NCI-H460 (cell line): ENCODE data around the gene CHKA. TPM values are rescaled to one million over a fixed set of nuclear protein-coding genes. Genes with fewer than 3 reads are reported as not detected.
"Not testable (repeated sequence)": the region's sequence is repeated elsewhere in the genome, so short reads cannot be mapped to it uniquely, and the experiment has no call there.

ENCODE experiments used
- DNase-seq: peaks from one replicate; pipeline ENCODE4 v3.0.0-alpha.2; 2016; ENCODE audit warnings: low read depth; ENCODE audit errors: extremely low read depth
- total RNA-seq: library from RNA; depleted of rRNA; stranded (reverse); fragments of >200 nt; shearing (Covaris generic); gene quantifications from 2 replicates; pipeline ENCODE4 v1.2.3, GENCODE V29; 2014

CHKA gene
- total RNA-seq, 1 experiment from 2014 or later = 9.0 TPM

DNA sequence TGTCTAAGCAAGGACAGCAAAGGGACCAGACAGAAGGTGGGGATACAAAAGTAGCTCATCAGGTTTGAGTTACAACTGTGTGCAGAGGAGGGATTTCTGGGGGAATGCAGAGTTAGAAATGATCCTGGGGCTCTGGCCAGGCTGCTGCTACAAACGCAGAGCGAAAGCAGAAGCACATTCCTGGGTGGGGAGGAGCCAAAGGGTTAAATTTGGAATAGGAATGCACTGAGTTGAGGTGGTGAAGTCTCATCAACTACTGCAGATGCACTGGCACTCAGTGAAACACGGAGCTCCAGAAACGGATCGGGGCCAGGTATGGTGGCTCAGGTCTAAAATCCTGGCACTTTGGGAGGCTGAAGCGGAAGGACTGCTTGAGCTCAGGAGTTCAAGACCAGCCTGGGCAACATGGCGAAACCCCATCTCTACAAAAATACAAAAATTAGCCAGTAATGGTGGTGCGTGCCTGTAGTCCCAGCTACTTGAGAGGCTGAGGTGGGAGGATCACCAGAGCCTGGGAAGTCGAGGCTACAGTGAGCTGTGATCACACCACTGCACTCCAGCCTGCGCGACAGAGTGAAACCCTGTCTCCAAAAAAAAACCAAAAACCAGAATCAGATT lies 3.2 kb downstream of the CHKA start:
- no peak for DNase-seq

DNA sequence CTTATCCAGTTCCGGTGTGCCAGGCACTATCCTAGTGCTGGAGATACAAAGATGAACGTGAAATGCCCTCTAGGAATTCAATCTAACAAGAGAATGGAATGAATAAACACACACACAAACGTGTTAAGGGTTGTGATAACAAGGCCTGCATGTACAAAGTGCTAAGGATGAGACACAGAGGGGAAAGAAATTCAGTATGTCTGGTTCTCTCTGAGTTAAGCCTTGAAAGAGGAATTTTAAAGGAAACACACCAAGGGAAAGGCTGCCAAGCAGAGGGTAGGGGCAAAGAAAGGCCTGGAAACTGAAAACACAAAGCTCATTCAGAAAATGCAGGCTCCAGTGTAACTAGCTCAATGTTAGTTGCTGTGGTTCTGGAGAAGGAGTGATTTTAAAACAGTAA lies 4.2 kb downstream of the CHKA start:
- no peak for DNase-seq

DNA sequence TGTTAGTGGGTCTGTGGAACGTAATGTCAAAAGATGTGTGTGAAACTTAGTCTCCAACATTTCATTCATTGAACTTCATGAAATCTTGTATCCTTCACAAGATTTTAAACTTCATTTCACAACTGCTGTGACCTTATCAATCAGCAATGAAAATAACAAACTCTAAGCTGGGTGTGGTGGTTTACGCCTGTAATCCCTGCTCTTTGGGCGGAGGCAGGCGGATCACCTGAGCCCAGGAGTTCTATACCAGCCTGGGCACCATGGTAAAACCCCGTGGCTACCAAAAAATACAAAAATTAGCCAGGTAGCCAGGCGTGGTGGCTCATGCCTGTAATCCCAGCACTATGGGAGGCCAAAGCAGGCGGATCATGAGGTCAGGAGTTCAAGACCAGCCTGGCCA lies 5.1 kb downstream of the CHKA start:
- DNase-seq = no peak

GRCh38 chr11:68115285-68115684 lies 5.9 kb downstream of the CHKA start:
- DNase-seq = no peak

DNA sequence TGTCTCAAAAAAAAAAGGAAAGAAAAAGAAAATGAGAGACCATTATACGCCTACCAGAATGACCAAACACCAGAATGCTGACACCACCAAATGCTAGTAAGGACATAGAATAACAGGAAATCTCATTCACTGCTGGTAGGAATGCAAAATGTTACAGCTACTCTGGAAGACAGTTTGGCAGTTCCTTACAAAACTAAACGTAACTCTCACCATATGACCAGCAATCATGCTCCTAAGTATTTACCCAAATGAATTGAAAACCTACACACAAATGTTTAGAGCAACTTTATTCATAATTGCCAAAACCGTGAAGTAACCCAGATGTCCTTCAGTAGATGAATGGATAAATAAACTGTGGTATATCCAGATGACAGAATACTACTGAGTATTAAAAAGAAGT lies 7.2 kb downstream of the CHKA start:
- no peak for DNase-seq

GRCh38 chr11:68107689-68108088 lies 13.5 kb downstream of the CHKA start:
- DNase-seq = no peak

DNA sequence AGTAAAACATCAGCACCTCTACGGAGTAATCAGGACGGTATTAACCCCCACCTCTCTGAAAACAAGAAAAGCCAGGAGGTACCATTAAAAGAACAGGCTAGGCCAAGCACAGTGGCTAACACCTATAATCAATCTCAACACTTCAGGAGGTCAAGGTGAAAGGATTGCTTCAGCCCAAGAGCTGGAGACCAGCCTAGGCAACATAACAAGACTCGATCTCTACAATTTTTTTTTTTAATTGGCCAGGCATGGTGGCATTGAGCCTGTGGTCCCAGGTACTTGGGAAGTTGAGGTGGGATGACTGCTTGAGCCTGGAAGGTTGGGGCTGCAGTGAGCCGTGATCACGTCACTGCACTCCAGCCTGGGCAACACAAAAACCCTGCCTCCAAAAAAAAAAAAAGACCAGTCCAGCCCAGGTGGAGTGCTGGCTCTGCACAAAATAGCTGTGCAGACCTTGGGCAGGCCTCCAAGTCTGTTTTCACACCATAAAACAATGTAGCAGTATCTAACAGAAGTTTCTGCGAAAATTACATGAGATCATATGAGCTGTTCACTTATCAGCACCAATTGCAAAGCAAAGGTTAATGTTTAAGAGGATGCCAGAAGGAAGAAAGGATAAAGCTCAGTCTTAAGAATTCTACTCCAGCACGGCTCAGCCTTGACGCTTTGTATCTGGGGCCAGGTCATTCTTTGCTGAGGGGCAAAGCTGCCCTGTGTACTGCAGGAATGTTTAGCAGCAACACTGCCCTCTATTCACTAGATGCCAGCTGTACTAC lies 14.8 kb downstream of the CHKA start:
- no peak for DNase-seq

GRCh38 chr11:68099474-68100405 lies 21.4 kb downstream of the CHKA start:
- DNase-seq = no peak

- DNase-seq = no peak
Observed at GRCh38 chr11:68099057-68099456, 22.1 kb downstream of the CHKA start.

DNA sequence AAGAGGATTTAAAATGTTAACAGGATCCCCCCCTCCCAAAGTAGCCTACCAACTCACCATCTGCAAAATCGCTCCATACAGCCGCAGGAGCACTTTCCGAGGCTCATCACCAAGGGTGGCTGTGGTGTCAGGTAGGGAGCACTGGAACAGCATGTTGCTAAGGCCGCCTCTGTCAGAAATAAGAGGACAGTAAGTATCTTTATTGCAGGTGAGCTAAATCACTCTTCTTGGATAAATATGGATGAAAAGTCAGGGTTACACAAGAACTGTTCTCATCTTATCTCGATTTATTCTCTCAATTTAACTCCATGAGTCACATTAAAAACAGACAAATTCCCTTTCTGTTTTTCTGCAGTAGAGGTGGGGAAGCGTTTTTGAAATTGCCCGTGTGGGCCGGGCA lies 24.2 kb downstream of the CHKA start:
- no peak for DNase-seq

GRCh38 chr11:68093565-68093964 lies 27.6 kb downstream of the CHKA start:
- DNase-seq = no peak

- DNase-seq = not testable (repeated sequence)
Observed at GRCh38 chr11:68092946-68093345, 28.2 kb downstream of the CHKA start.

- DNase-seq = no peak
Observed at GRCh38 chr11:68092411-68092810, 28.8 kb downstream of the CHKA start.

DNA sequence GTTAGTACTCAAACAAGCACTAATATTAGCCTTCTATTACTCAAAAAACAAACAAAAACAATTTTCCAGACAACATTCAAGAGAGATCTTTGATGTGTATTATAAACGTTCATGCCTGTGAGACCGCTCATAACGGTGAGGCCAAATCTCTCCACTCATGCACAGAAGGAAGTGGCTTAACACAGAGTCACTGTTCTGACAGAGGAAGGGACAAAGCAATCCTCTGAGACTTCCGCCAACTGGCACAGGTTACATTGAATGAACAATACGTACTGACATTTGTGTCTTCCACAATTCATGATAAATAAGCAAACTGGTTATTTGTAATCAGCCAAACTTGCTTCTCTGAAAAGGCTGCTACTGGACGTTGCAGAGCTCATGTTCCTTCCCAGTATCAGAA lies 30.5 kb downstream of the CHKA start:
- no peak for DNase-seq

DNA sequence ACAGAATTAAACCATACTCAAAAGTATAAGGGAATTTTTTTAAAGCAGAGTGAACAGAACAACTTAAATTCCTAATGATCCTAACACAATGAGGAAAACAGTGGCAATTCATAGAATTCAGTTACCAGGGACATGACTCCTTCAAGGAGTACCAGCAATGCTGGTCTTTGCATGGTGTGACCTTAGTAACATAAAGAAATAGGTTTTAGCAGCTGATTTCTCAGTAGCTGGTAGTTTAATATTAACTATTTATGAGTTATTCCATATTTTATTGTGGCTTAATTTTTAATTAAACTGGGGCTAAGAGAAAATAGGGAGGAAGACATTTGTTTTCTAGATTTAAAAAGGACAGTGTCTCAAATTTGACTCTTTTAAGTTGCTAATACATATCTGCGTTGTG lies 30.9 kb downstream of the CHKA start:
- no peak for DNase-seq

DNA sequence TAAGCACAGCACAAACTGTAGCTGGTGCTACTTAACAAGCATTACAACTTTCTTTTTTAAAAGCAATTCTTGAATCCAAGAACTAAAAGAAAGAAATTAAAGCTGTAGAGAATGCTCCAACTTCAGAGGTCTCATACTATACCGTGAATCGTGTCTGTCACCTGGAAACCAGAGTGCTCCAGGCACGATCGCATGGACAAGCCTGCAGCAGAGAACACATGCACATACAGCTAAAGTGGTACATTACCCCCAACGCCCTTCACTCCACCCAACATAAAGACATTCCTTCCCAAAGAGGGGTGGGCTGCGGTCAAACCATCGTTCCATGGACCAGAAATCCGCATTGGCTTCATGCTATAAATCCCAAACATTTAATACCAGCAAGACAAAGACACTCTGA lies 31.5 kb downstream of the CHKA start:
- DNase-seq = no peak

DNA sequence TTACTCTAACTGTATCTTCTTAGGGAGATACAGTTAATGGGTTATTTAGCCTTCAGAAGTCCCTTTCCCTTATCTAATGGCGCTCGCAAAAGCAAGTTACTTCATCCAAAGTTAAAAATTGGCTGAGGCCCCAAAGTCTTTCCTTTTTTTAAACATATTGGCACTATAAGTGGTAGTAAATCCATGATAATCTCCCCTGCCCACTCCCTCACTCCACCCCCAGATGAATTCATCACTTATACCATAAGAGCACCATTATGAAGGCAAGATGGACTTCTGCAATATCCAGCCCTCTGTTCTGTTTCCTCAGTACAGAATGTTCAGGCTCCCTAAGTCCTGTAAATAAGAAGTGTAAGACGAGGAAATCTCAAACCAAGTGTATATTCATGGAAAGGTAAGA lies 37.7 kb downstream of the CHKA start:
- DNase-seq = no peak

- DNase-seq = no peak
Observed at GRCh38 chr11:68082481-68082880, 38.7 kb downstream of the CHKA start.

DNA sequence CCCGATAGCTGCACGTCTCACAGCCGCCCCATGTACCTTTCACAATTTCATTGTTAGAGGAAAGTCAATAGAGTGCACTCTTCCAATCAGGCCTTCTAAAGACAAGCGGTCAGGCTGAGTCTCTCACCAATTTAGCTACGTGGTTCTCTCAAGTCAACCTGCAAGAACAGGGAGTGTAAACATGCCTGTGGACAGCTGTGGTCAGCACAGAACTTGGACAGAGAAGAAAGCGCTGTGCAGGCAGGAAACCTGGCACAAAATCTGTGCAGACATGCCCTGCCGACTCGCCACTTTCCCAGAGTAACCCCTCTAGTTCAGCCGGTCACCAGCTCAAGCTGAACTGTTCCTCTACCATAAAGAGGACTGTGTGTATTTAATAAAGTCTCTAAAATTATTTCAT lies 39.5 kb downstream of the CHKA start:
- DNase-seq = no peak

GRCh38 chr11:68080860-68081259 lies 40.3 kb downstream of the CHKA start:
- DNase-seq = no peak
